HG03280 (cell line): ENCODE results near the gene PDGFB.

ENCODE experiments used
- ATAC-seq: cut with Tn5 transposase; IDR thresholded peaks from one replicate; pipeline ENCODE4 v1.9.1; 2021; ENCODE audit warnings: mild to moderate bottlenecking, moderate library complexity; ENCODE audit not compliant: unreplicated experiment

Gene PDGFB

DNA sequence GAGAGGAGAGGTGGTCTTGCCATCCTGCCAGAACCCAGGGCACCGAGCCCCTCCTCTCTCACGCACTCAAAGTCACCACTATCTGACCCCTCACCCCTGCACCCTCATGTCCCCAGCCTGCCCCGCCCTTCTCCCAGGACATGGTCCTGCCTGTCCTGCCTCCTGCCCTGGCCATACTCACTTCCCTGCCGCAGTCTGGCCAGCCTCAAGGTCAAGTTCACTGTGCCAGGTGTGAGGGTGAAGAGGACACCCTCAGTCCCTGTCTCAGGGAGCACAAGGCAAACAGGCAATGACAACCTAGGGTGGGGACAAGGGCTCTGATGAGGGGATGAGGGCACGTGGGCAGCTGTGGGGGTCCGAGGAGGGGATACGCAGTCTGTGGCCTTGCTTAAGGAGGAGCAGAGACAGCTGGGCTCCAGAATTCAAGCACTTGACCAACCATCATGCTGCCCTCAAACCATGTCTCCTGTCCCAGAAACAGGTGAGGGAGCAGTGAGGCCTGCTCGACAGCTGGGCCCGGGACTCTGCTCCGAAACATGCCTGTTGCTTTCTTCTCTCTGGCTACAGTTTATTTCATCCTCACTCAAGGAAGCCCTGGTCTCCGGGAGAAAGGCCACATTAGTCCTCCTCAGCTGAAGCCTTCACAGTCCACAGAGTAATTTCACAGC, 36.6 kb downstream of the PDGFB start:
- ATAC-seq: no peak

DNA sequence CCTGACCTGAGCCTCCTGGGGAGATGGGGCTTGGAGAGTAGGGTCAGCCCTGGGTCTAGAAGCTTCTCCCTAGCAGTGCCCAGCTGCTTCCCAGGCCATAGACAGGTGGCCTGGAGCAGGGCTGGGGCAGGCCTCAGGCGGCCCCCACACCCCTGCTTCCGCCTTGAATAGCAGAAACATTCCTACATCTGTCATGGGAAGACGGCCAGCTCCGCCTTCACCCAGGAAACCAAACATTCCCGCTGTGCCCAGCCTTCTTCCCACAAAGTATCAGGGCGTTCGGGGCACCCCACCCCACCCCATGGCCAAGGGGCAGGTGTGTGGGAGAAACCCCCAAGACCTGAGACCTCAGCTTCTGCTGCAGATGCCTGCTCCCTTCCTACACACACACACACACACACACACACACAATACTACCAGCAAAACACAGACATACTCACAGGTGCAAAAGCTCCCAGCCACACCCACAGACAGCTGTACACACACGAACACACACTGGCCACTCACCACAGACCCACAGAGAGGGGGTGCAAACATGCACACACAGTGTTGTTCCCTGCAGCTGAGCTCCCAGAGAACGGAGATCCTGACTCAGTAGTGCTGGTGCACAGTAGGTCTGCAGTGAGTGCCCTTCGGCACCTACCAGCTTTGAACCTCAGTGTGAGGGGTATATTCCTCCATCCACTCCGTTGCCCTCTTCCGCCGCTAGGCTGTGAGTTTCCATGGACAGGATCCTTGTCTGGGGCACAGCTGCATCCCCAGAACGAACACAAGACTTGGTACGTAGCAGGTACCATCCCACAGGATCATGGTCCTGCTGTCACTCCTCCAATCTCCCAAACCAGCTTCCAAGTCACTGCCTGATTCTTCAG, 37.4 kb downstream of the PDGFB start:
- ATAC-seq: no peak

DNA sequence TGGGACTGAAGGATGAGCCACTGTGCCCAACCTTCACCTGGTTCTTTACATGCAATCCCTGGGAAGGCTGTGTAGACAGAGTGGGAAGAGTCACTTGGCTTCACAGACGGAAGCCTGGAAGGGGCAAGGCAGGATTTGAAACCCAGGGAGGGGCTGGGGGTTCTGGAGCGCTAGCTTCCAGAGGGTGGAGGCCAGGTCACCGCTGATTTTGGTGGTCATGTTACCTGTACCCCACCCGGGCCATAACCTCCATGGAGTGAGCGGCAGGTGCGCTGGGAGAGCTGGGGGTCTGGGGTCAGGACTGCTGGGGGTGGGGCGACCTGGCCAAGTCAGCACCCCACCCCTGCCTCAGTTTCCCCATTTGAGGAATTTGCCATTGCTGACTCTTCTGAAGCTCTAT, 38.3 kb downstream of the PDGFB start:
- no peak for ATAC-seq

DNA sequence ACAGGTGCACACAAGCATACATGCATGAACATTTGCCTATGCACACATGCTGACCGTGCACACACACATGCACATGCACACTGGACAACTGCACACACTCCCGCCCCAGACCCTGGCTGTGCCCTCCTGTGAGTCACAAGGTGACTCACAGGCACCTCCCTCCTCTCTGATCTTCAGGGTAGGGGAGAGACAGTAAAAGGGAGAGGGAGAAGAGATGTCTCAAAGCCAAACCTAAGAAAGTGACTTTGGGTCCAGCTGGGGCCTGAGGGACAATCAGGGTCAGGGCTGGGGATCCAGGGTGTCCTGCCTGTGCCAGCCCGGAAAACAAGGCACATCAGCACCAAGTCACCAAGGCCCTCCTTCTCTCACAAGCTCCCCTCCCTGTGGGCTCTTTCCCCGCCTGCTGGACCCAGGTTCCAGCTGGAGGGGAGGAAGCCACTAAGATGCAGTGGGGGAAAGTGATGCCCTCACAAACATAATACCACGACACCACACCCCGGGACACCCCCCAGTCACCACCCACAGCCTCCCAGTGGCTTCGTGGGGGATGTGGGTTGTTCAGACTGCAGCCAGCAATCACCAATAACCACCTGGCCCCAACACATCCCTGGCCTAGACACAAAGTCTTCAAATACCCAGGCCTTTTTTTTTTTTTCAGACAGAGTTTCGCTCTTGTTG, 39.3 kb downstream of the PDGFB start:
- peak; percentile 57 for ATAC-seq

DNA sequence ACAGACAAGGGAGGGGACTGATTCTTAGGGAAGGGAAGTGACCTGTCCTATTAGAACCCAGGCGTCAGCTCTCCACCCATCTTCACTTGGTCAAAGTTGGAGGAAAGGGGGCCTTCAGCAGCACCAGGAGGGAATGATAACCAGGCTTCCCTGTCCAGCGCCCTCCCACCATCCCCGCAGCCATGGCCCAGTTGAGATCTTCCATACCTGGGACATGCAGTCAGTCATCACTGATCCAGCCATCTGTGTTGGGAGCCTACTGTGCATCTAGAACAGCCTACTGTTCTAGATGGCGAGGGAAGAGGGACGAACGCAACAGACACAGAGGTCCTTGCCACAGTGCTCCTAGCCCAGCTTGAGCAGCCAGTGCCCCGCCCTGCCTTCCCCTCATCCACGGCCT, 40.6 kb downstream of the PDGFB start:
- ATAC-seq: no peak

DNA sequence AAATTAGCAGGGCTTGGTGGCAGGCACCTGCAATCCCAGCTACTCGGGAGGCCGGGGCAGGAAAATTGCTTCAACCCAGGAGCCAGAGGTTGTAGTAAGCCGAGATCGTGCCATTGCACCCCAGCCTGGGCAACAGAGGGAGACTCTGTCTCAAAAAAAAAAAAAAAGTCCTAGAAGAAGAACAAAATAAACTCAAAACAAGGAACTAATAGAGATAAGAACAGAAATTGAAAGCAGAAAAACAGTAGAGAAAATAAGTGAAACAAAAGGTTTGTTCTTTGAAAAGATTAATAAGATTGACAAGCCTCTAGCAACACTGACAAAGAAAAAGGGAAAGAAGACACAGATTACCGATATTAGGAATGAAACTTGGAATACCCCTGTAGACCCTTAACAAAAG, 47.2 kb downstream of the PDGFB start:
- no peak for ATAC-seq

DNA sequence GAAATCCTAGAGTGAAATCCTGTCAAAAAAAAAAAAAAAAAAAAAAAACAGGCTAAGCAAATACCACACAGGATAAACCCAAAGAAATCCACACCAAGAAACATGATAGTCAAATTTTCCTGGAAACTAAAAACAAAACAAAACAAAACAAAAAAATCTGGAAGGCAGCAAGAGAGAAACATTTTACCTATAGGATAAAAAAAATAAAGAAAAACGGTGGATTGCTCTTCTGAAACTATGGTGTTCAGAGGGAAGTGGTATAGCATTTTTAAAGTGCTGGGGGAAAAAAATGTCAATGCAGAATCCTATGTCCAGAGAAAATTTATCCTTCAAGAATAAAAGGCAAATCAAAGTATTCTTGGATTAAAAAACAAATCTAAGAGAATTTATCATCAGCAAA, 50.7 kb downstream of the PDGFB start:
- ATAC-seq: no peak

DNA sequence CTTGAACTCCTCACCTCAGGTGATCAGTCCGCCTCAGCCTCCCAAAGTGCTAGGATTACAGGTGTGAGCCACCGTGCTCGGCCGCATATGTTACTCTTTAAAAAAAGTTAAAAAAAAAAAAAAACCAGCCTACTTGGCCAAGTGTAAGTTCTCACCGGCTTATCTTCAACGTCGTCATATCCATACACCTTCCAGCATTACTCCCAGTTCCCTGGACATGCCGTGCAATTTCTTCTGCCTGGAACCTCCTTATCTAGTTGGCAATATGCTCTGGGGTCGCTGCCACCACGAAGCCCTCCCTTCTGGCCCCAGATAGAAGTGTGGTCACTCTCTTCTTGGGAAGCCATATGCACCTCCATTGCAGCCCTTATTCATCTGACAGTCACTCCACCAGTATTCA, 56.0 kb downstream of the PDGFB start:
- ATAC-seq: no peak

DNA sequence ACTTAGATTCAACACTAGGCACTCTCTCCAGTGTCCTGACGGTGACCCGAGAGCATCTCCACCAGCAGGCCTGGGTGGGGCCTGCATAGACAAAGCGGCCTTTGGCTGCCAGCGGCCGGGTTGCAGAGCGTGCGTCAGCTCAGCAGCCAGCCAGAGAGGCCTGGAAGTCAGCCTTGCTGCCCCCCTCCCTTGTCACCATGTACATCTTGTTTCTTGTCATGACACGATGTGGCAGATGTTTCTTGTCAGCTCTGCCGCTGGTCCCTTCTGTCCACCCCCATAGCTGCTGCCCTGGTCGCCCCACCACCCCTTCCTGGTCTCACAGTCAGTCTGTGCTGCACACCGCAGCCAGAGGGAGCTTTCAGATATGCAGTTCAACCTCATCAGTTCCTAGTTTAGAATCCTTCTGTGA, 59.2 kb downstream of the PDGFB start:
- no peak for ATAC-seq

DNA sequence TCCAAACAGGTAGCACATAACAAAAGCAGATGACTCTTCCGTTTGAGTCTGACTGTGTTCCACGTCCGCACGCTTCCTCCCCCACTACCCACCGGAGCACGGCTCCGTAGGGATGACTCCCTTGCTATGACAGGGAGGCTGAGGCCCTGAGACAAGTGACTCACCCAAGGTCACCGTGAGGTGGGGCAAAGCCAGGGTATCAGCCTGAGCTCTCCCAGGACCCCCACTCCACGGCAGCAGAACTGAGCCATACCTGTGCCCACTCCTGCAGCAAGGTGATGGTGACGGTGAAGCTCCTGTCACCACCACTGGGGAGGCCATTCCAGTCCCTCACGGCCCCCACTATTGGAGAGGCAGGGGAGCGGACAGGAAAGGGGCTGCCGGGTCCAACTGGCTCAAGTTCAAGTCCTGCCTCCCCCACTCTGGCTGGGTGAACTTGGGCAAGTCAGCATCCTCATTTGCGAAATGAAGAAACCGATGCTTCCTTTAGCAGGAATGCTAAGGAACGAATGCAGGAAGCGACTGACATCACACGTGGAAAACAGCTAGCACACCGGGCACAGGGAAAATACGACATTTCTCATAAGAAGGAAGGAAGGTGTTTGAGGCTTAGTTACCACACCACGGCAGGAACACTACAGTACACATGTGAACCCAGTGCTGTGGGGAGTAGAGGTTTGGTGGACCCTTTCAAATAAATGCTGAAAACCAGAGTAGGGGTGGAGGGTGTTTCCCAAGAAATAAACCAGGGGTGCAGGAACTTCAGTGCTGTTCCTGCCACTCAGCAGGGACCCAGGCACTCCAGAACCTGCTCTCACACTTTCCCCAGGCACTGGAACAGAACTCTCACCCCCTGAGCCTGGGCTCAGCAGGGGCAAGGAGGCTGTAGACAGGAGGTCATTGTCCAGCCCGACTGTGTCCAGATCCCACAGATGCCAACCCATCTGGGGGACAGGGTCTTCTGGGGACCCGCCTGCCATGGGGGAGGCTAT, 59.9 kb downstream of the PDGFB start:
- no peak for ATAC-seq

DNA sequence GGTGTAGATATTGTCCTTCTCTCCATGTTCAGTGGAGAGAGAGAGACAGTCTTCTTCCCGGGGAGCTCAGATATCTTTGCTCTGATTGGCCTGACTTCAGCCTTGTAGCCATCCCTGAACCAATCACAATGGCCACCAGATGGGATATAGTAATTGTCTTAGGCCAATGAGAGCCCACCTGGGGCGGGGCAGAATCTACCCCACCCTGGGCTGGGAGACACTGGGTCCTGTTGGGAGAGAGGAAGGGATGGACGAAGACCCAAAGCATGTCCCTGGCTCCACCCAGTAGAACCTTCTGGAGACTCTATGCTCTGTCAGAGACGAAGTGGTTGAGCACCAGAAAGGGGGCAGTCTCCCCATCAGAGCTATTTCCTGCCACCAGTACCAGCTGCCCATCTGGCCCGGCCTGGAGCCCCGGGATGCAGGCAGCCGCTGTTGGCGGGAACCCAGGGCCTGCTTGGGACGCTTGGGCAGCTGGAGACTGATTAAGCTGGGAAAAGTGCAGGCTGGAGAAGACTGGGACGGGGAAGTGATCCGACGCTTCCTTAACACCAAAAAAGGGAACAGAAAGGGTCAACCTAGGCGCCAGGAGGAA, 60.7 kb downstream of the PDGFB start:
- ATAC-seq: no peak

DNA sequence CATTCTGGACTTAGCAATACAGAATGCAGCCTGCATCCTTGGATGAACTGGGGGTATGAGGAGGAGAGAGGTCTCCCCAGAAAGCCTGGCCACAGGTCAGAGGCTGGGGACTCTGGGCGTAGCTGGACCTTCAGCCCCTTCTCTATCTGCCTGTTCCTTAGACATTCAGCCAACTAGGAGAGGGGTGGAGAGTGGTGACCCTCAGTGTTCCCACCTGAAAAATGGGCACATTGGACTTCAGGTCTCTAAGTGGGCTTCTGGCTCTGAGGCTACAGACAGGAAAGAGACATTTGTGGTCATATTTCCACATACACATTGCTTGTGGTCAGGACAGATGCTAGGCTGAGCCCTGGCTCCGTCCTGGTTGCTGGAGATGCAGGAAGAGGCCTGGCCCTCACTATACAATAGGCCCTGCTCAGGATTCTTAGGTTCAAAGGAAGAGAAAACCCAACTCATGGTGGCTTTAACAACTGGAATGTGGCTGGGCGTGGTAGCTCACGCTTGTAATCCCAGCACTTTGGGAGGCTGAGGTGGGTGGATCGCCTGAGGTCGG, 62.2 kb downstream of the PDGFB start:
- ATAC-seq: no peak

DNA sequence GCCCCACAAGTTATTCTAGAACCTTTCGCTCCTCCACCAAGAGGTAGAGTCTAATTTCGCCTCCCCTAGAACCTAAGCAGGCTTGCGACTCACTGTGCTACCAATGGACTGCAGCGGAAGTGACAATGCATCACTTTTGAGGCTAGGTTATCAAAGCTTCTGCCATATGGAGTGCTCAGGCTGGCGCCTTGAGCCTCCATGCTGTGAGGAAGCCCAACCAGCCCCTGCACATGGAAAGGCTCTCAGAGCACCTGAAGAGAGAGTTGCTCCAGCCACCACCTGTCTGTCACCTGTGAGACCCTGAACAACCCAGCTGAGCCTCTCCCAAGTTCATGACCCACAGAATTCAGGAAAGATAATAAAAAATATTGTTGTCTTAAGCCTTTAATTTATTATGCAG, 63.0 kb downstream of the PDGFB start:
- ATAC-seq: no peak

DNA sequence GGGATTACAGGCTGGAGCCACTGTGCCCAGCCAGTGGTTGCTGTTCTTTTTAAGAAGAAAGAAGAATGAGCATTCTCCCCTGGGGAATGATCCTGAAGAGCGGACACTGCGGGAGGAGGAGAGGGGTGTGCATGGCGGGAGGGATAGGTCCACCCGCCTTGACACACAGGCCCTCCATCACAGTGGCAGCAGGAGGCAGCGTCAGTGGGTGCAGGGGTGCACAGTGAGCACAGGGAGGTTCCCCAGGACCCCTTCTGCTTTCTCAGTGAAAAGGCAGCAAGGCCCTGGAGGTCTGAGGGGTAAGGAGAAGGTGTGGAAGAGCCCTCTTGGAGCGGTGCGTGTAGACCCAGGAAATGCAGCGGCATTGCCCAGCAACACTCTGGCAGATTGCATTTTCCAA, 63.4 kb downstream of the PDGFB start:
- ATAC-seq: no peak

DNA sequence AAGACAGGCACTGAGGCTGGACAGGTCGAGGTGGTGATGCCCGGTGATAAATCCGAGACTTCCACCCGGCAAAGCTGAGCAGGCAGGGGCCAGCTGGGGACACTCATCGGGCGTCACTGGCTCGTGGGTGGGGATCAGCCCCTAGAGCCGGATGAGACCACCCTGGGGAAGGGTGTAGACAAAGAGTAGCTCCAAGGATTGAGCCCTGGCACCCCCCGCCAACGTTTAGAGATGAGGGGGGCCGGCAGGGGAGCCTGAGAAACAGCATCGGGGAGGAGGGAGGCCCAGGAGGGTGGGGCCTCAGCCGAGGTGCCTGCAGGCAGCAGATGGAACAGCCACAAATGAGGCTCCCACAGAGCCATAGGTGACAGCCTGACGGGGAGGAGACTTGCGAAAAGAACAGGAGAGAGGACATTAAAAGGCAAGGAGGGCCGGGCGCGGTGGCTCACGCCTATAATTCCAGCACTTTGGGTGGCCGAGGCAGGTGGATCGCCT, 64.9 kb downstream of the PDGFB start:
- ATAC-seq: no peak

DNA sequence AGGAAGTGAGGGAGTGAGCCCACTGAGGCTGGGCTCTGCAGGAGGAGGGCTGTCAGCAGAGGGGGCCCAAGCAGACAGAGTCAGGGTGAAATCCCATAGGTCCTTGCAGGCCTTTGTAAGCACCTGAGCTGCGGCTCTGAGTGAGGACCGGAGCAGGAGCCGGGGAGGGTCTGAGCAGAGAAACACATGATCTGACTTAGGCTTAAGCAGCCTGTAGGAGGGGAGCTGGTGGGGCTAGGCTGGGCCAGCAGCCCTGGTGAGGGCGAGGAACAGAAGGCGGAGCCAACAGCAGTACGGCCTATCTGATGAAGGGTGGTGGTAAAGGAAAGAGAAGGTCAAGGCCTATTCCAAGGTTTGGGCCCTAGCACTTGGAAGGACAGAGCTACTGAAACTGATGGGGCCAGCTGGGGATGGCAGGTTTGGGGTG, 65.4 kb downstream of the PDGFB start:
- ATAC-seq: no peak

DNA sequence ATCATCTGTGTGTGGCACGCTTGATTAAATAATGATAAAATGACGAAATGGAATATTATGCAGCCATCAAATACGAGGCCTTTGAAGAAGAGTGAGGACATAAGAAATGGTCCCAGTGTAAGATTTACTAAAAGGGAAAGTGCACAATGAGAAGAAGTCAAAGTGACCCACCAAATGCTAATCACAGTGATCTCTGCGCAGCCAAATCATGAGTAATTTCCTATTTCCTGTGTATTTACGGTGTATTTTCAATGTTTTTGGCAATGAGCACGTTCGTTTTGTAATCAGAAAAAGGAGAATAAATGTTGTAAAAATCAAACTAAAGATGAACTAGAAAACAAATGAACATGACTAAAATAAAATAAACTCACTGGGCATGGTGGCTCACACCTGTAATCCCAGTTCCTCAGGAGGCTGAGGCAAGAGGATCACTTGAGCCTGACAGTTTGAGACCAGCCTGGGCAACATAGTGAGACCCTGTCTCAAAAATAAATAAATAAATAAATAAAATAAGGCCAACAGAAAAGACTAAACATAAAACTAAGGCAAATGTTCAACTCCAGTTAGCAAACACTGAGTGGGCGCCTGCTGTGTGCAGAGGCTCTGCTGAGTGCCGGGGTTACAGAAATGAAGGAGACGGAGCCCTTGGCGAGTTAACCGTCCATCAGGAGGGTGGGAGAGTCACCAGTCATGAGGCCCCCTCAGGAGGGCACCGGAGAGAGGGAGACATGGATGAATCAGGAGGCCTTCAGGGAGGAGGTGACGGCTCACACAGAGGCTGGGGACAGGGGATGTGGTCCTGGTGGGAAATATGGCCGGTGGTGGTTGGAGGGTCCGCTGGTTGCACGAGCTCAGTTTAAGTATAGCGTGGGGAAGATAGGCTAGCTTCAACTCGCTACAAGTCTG, 66.3 kb downstream of the PDGFB start:
- ATAC-seq: no peak

DNA sequence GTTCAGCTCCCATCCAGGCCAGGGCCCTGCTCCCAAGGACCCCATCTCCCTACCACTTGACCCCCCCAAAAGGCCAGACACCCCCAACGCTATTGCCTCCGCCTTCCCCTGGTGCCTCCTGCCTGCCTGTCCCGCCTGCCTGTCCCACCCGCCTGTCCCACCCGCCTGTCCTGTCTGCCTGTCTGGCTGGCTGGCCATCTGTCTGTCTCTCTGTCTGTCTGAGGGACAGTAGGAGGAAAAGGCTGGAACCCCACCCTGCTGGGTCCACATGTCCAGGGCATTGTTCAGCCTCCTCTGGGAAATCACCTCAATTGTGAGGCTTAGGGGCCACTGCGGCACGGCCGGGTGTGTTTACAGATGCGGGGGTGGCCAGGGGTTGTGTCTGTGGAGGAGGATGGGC, 67.0 kb downstream of the PDGFB start:
- ATAC-seq: no peak

DNA sequence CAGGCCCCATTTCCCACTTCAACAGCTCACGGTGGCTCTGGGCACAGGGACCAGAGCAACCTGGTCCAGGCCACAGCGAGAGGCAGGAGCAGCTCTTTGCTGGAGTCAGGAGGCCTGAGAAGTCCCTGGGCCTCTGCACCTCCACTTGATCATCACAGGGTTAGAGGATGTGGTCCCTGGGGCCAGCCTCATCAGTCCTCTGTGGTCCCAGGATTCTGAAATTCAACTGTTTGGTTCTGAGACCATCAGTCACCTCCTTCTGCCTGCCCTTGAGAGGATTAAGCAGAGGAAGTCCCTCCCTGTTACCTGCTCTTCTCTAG, 67.4 kb downstream of the PDGFB start:
- ATAC-seq: no peak
